IPS-NIHi7 (cell line): ENCODE measurements around the gene CSNK2B.
A peak's percentile ranks its signal among the peaks of the same experiment; 100 is the strongest.

ENCODE experiments used
- DNase-seq: peaks from one replicate; pipeline ENCODE4 v3.0.0; 2012; ENCODE audit warnings: mixed read lengths; ENCODE audit errors: extremely low spot score

The CSNK2B gene

GRCh38 chr6:31665501-31666336 is at the start of gene CSNK2B:
Gene CSNK2B (plus strand): TSS chr6:31666080. CDS start chr6:31666832, 752 bp downstream.
- DNase-seq = peak; percentile 96

DNA sequence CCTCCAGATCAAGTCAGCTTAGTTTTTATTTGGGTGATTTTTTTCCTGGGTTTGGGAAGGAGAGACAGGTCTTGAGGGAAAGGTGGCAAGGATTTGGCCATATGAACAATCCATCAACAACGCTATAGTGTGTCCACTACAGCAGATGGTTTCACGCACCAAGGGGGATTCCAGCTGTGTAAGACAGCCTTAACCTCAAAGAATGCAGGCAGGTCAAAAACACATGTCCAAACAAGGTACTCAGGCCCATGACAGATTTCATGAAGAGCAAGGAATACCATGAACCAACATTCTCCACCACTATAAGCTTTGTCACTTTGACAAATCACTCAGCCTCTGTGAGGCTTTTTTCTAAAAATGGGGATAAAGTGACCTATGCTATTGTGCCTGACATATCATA is 48.9 kb upstream of the CSNK2B start:
- no peak for DNase-seq

GRCh38 chr6:31619805-31620585 is 45.9 kb upstream of the CSNK2B start:
- peak; percentile 91 for DNase-seq

- peak; percentile 96 for DNase-seq
Measured at GRCh38 chr6:31620586-31621319, 45.1 kb upstream of the CSNK2B start, which contains the start of gene PRRC2A. Gene PRRC2A (plus strand): TSS chr6:31620715. CDS start chr6:31622790, 2,075 bp downstream.

DNA sequence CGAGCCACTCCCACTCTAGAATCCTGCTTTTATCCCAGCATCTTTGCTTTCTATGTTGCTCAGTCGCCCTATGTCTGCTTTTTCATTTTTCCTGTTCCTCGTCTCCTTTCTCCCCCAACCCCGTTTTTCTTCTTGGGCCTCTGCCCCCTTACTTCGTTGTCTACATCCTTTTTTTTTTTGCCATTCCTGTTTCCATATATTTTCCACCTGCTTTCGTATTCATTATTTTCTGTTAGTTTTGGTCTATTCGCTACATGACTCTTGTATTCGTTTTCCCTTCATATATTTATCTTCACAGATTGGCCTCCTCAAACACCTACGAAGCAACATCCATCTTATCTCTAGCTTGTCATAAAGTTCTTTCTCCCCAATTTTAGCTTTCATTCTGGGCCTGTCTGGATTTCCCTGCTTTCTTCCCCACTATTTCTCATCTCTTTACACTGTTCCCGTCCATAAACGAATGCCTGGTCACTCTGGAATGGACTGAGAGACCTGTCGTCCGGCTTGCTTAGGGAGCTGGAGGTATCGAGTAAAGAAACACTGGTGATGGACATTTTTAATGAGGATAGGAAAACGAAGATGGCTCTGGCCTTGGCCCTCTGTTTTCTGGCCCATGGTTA is 44.5 kb upstream of the CSNK2B start:
- DNase-seq = no peak

DNA sequence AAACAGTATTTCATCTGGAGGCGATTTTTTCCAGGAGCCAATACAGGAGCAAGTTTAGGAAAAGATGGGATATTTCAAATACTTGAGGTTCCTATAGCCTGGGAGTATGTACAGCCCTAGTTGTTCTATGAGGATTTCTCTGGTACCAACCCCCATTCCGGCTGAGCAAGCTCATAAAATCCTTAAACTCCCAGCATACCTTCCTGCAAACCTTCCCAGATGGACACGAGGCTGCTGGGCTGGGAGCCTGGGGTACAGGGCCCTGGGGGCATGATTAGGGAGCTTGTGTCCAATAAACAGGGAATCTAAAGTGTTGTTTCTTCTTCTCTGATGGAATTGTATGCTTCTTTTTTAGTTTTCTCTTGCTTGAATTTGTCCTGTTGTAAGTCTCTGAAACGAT is 43.9 kb upstream of the CSNK2B start:
- no peak for DNase-seq

GRCh38 chr6:31622684-31623091 is 43.2 kb upstream of the CSNK2B start:
- DNase-seq = no peak

DNA sequence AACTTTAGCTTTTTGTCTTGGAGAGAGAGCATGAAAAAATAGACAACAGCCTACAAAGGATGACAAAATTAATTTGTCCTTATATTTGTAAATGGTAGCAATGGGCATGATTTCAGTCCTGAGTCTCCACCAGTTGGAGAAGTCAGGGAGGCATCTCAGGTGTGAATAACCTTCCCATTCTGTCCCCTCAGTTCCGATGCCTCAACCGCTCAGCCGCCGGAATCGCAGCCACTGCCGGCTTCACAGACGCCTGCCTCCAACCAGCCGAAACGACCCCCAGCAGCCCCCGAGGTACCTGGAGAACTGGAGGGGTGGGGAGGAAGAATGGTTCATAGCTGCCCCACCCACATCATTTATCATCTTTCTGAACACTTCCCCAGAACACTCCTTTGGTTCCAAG is 41.8 kb upstream of the CSNK2B start:
- no peak for DNase-seq

- no peak for DNase-seq
Measured at GRCh38 chr6:31626952-31627351, 38.9 kb upstream of the CSNK2B start.

- no peak for DNase-seq
Measured at GRCh38 chr6:31627690-31628287, 38.1 kb upstream of the CSNK2B start.

DNA sequence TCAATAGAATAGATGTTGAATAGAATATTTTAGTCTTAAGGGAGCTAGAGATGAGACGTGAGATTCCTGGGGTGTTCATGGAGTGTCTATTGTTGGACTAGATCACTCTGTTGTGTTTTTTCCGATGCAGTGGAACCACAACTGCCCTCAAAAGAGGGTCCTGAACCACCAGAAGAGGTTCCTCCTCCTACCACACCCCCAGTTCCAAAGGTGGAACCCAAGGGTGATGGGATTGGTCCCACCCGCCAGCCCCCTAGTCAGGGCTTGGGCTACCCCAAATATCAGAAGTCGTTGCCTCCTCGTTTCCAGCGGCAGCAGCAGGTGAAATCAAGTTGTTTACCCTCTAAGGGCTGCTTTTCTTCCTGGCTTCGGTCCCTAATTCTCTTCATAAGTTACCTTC is 36.9 kb upstream of the CSNK2B start:
- DNase-seq = no peak

- no peak for DNase-seq
Measured at GRCh38 chr6:31630177-31630934, 35.5 kb upstream of the CSNK2B start.

DNA sequence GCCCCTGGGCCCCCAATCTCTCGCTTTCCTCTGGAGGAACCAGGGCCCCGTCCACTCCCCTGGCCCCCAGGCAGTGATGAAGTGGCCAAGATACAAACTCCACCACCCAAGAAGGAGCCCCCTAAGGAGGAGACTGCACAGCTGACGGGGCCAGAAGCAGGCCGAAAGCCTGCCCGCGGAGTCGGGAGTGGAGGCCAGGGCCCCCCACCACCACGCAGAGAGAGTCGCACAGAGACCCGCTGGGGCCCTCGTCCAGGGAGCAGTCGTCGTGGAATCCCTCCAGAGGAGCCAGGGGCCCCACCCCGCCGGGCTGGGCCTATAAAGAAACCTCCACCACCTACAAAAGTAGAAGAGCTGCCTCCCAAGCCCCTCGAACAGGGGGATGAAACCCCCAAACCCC is 34.7 kb upstream of the CSNK2B start:
- DNase-seq = no peak

DNA sequence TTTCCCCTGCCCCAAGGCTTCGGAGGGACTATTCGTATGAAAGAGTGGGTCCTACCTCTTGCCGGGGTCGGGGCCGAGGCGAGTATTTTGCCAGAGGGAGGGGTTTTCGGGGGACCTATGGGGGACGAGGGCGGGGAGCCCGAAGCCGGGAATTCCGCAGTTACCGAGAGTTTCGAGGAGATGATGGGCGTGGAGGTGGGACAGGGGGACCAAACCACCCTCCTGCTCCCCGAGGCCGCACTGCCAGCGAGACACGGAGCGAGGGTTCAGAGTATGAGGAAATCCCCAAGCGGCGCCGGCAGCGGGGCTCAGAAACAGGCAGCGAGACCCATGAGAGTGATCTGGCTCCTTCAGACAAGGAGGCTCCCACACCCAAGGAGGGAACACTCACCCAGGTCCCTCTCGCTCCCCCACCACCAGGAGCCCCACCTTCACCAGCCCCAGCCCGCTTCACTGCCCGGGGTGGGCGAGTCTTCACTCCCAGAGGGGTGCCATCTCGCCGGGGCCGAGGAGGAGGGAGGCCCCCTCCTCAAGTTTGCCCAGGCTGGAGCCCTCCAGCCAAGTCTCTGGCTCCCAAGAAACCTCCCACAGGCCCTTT is 34.1 kb upstream of the CSNK2B start:
- no peak for DNase-seq

DNA sequence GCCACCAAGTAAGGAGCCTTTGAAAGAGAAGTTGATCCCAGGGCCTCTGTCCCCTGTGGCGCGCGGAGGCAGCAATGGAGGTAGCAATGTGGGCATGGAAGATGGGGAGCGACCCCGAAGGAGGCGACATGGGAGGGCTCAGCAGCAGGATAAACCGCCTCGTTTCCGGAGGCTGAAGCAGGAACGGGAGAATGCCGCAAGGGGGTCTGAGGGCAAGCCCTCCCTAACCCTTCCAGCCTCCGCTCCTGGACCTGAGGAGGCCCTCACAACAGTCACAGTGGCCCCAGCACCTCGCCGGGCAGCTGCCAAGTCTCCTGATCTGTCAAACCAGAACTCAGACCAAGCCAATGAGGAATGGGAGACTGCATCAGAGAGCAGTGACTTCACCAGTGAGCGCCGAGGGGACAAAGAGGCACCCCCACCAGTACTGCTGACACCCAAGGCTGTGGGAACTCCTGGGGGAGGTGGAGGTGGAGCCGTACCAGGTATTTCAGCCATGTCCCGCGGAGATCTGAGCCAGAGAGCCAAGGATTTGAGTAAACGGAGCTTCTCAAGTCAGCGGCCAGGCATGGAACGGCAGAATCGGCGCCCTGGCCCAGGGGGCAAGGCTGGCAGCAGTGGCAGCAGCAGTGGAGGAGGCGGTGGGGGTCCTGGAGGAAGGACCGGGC is 33.5 kb upstream of the CSNK2B start:
- DNase-seq = no peak

DNA sequence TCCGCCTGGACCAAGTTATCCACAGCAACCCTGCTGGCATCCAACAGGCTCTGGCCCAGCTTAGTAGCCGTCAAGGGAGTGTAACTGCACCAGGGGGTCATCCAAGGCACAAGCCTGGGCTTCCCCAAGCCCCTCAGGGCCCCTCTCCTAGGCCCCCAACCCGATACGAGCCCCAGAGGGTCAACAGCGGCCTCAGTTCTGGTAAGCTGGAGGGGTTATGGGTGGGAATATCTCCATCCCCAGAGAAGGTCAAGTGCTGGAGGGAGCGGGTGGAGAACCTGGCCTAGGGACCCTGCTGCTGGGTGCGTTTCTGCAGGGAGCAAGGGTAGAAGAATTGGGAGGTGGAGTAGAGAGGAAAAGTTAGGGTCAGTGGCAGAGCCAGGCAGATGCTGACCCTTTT is 32.4 kb upstream of the CSNK2B start:
- DNase-seq = no peak

DNA sequence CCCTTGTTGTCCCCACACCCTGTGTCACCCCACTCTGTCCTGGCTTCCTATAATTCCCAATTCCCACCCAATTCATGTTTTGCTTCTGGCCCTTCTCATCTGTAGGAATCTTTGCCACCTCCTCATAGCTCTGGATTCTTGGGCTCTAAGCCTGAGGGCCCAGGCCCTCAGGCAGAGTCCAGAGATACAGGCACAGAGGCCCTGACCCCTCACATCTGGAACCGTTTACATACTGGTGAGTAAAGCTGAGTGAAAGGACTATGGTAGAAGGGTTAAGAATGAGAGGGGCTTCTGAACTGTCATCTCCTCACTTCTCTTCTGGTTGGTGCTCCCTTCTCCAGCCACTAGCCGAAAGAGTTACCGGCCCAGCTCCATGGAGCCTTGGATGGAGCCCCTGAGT is 31.7 kb upstream of the CSNK2B start:
- DNase-seq = no peak

DNA sequence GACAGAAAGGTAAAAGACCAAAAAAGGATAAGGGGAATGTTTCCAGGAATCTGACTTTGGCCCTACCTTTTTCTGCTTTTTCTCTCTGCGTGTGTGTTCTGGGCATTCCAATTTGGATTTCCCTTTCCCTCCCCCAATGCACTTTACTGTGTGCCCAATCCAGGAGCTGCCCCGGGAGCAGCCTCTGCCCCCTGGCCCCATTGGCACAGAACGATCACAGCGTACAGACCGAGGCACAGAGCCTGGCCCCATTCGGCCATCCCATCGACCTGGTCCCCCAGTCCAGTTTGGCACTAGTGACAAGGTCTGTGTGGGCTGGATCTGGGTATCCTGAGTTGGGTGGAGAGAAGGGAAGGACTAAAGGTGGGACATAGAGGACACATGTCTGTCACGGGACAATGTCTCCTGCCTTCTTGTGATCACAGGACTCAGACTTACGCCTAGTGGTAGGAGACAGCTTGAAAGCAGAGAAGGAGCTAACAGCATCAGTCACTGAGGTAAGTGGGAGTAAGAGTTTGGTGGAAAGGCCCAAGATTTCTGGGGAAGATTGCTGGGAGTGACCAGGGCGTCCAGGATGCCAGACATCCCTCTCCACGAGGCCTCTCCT is 30.8 kb upstream of the CSNK2B start:
- no peak for DNase-seq
